ENCODE measurements around the gene ARHGAP23.
"Not testable (repeated sequence)": the region's sequence is repeated elsewhere in the genome, so short reads cannot be mapped to it uniquely, and the experiment has no call there.

The ARHGAP23 gene

GRCh38 chr17:38492067-38493040 is 64.1 kb downstream of the ARHGAP23 start:
- not testable (repeated sequence) for H3K27ac ChIP-seq

GRCh38 chr17:38494152-38494551 is 65.9 kb downstream of the ARHGAP23 start:
- H3K4me2 ChIP-seq; H3K79me2 ChIP-seq (ENCODE audit: insufficient read depth, low read depth); H3K36me3 ChIP-seq (ENCODE audit: insufficient read depth); H2AFZ ChIP-seq (ENCODE audit: low read depth); H3K27ac ChIP-seq; H4K20me1 ChIP-seq (ENCODE audit: insufficient read depth); H3K4me3 ChIP-seq (IDR thresholded peaks at IDR 0.05; ENCODE audit: insufficient read depth, low read depth, low read length); H3K27me3 ChIP-seq (ENCODE audit: insufficient read depth, low read depth); H3K4me1 ChIP-seq (ENCODE audit: low read depth, poor library complexity, severe bottlenecking); H3K9ac ChIP-seq: not testable (repeated sequence)

More at GRCh38 chr17:38492067-38493040, 64.1 kb downstream of the ARHGAP23 start:
- H2AFZ ChIP-seq (ENCODE audit: low read depth); H3K79me2 ChIP-seq (ENCODE audit: insufficient read depth, low read depth); H3K27me3 ChIP-seq (ENCODE audit: insufficient read depth, low read depth); H3K4me2 ChIP-seq; H3K4me3 ChIP-seq (IDR thresholded peaks at IDR 0.05; ENCODE audit: insufficient read depth, low read depth, low read length); H4K20me1 ChIP-seq (ENCODE audit: insufficient read depth); H3K4me1 ChIP-seq (ENCODE audit: low read depth, poor library complexity, severe bottlenecking); H3K36me3 ChIP-seq (ENCODE audit: insufficient read depth); H3K9ac ChIP-seq: not testable (repeated sequence)
- TF ChIP-seq CTCF (conservative IDR thresholded peaks at IDR 0.05; ENCODE audit: low read depth, low read length) = peak; percentile 75

- not testable (repeated sequence) for H3K4me1 ChIP-seq (ENCODE audit: low read depth, poor library complexity, severe bottlenecking); H2AFZ ChIP-seq (ENCODE audit: low read depth); H3K4me3 ChIP-seq (IDR thresholded peaks at IDR 0.05; ENCODE audit: insufficient read depth, low read depth, low read length); H3K27me3 ChIP-seq (ENCODE audit: insufficient read depth, low read depth); H3K9ac ChIP-seq; H3K79me2 ChIP-seq (ENCODE audit: insufficient read depth, low read depth); H3K4me2 ChIP-seq; H3K27ac ChIP-seq; H3K36me3 ChIP-seq (ENCODE audit: insufficient read depth); H4K20me1 ChIP-seq (ENCODE audit: insufficient read depth)
Observed at GRCh38 chr17:38497656-38498055, 69.4 kb downstream of the ARHGAP23 start.

- TF ChIP-seq CTCF (conservative IDR thresholded peaks at IDR 0.05; ENCODE audit: low read depth, low read length) = no peak
- no peak overlapping the region for H2AFZ ChIP-seq (ENCODE audit: low read depth)
- no peaks in the 10 kb centered on the region for H3K36me3 ChIP-seq (ENCODE audit: insufficient read depth)
- no peaks in the 10 kb centered on the region for H3K79me2 ChIP-seq (ENCODE audit: insufficient read depth, low read depth)
- no peaks in the 10 kb centered on the region for H3K27me3 ChIP-seq (ENCODE audit: insufficient read depth, low read depth)
- H4K20me1 ChIP-seq (ENCODE audit: insufficient read depth) = no peaks in the 10 kb centered on the region
- no peaks in the 10 kb centered on the region for H3K4me1 ChIP-seq (ENCODE audit: low read depth, poor library complexity, severe bottlenecking)
- no peak overlapping the region for H3K27ac ChIP-seq
- no peak overlapping the region for H3K4me3 ChIP-seq (IDR thresholded peaks at IDR 0.05; ENCODE audit: insufficient read depth, low read depth, low read length)
- no peak overlapping the region for H3K4me2 ChIP-seq
- H3K9ac ChIP-seq = no peak overlapping the region
Observed at GRCh38 chr17:38498353-38498752, 70.1 kb downstream of the ARHGAP23 start.

- H3K27ac ChIP-seq; H2AFZ ChIP-seq (ENCODE audit: low read depth); H3K4me3 ChIP-seq (IDR thresholded peaks at IDR 0.05; ENCODE audit: insufficient read depth, low read depth, low read length); H3K27me3 ChIP-seq (ENCODE audit: insufficient read depth, low read depth); H3K4me1 ChIP-seq (ENCODE audit: low read depth, poor library complexity, severe bottlenecking); H4K20me1 ChIP-seq (ENCODE audit: insufficient read depth); H3K79me2 ChIP-seq (ENCODE audit: insufficient read depth, low read depth); H3K4me2 ChIP-seq; H3K36me3 ChIP-seq (ENCODE audit: insufficient read depth); H3K9ac ChIP-seq: not testable (repeated sequence)
Observed at GRCh38 chr17:38499230-38499629, 71.0 kb downstream of the ARHGAP23 start.

GRCh38 chr17:38501718-38502117 is 73.5 kb downstream of the ARHGAP23 start:
- not testable (repeated sequence) for H3K4me1 ChIP-seq (ENCODE audit: low read depth, poor library complexity, severe bottlenecking); H2AFZ ChIP-seq (ENCODE audit: low read depth); H3K27ac ChIP-seq; H3K9ac ChIP-seq; H4K20me1 ChIP-seq (ENCODE audit: insufficient read depth); H3K4me3 ChIP-seq (IDR thresholded peaks at IDR 0.05; ENCODE audit: insufficient read depth, low read depth, low read length); H3K36me3 ChIP-seq (ENCODE audit: insufficient read depth); H3K4me2 ChIP-seq; H3K79me2 ChIP-seq (ENCODE audit: insufficient read depth, low read depth); H3K27me3 ChIP-seq (ENCODE audit: insufficient read depth, low read depth)

- H3K4me2 ChIP-seq = not testable (repeated sequence)
Observed at GRCh38 chr17:38503286-38503913, 75.1 kb downstream of the ARHGAP23 start.

More at GRCh38 chr17:38503286-38503913, 75.1 kb downstream of the ARHGAP23 start:
- H3K27ac ChIP-seq; H3K4me1 ChIP-seq (ENCODE audit: low read depth, poor library complexity, severe bottlenecking); H3K27me3 ChIP-seq (ENCODE audit: insufficient read depth, low read depth); H3K4me3 ChIP-seq (IDR thresholded peaks at IDR 0.05; ENCODE audit: insufficient read depth, low read depth, low read length); H2AFZ ChIP-seq (ENCODE audit: low read depth); H3K9ac ChIP-seq; H3K79me2 ChIP-seq (ENCODE audit: insufficient read depth, low read depth); H3K36me3 ChIP-seq (ENCODE audit: insufficient read depth); H4K20me1 ChIP-seq (ENCODE audit: insufficient read depth): not testable (repeated sequence)
